Midbrain (tissue), 1 donor: ENCODE data around the gene RASIP1.

Experiments
- DNase-seq: peaks from one replicate; lab custom pipeline; 2025; lab: John Stamatoyannopoulos, UW

The RASIP1 gene

DNA sequence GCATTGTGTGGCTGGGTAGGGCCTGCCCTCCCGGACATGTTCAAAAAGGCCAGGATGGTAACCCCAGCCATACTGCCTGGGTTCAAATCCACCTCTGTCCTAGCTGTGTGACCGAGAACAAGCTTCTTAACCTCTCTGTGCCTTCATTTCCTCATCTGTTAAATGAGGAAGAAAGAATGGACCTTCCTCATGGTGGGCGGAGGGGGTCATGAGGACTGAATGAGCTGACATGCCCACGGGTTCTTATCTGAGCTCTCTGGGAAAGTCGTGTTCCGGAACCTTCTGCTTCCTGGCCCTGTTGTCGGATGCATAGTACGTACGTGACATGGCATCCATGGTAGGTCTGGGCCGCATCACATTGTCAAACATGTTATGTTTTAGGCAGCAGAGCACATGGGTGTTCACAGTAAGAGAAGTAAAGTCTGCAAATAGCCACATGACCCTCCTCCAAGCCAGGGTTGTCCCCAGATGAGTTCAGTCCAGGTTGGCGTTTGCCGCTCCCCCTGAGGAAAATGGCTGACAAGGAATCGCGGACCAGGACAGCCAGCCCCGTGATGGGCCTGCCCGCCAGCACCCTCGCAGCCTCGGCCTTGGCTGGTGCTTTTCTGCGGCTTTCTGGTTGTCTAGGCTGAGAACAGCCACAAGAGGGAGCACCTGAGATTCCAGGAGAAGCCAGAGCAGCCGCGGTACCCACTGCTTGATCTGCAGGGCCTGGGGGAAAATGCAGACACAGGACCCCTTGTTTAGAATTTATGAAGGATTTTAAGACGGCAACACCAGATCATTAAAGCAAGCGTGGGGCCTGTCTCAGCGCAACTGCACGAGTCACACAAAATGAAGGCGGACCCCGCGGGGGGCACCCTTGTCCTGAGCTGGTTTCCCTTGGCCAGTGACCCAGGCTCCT is 65.2 kb downstream of the RASIP1 start:
- peak; percentile 89 for DNase-seq

- DNase-seq: no peak
Observed at GRCh38 chr19:48674216-48674809, 66.1 kb downstream of the RASIP1 start.

DNA sequence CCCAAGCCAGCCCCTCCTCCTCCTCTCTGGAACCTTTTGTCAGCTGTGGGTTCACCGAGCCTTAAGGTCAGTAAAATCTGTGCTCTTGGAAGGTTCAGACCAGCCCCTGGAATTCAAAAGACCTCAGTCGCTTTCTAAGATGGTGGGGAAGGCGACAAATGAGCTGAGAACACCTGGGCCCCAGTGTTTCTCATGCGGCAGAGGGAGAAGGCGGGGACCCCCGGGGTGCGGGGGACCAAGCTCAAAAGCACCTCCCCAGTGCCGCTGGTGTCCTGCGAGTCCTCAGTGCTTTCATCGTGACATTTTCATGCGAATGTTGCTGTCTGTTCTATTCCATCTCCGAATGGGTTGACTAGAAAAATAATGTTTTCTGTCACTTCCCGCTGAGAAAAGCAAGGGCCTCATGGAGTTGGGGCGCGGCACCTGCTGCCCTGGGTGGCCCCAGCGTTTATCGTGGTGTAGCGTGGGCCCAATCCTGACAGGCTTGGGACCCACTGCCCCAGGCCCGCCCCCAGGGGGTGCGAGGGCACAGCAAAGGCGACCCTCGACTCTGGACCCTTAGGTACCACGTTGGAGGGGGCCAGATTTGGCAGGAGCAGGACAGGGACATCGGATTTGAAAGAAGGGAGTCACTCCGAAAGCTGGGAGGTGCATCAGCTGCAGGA is 66.8 kb downstream of the RASIP1 start:
- DNase-seq: no peak

GRCh38 chr19:48672994-48673393 is 67.4 kb downstream of the RASIP1 start, which contains the start of gene NTN5:
TSS of gene NTN5 (minus strand) at chr19:48673017. CDS start at chr19:48670986, 2,031 bp downstream.
- no peak for DNase-seq

GRCh38 chr19:48671446-48671995 is 68.9 kb downstream of the RASIP1 start:
- no peak for DNase-seq

- DNase-seq: no peak
Observed at GRCh38 chr19:48670699-48671445, 69.5 kb downstream of the RASIP1 start.
